Measurements from ENCODE around the gene SERINC4.

SERINC4 gene

DNA sequence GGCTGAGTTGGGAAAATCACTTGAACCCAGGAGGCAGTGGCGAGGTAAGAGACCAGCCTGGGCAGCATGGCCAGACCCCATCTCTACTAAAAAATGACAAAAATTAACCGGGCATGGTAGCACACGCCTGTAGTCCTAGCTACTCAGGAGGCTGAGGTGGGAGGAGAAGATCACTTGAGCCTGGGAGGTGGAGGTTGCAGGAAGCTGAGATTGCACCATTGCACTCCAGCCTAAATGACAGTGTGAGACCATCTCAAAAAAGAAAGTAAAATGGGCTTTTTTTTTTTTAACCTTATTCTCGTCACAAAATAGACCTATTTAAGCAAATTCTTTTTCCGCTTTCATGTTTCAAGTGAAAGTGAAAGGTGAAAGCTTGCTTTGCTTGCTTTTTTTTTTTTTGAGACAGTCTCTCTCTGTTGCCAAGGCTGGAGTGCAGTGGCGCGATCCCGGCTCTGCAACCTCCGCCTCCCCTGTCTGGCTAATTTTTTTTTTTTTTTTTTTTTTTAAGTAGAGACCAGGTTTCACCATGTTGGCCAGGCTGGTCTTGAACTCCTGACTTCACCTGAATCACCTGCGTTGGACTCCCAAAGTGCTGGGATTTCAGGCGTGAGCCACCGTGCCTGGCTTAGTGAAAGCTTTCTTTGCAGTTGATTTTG is 50.2 kb downstream of the SERINC4 start:
- peak in 3 of 4 experiments; percentile 39 to 50 (median 40) for DNase-seq

DNA sequence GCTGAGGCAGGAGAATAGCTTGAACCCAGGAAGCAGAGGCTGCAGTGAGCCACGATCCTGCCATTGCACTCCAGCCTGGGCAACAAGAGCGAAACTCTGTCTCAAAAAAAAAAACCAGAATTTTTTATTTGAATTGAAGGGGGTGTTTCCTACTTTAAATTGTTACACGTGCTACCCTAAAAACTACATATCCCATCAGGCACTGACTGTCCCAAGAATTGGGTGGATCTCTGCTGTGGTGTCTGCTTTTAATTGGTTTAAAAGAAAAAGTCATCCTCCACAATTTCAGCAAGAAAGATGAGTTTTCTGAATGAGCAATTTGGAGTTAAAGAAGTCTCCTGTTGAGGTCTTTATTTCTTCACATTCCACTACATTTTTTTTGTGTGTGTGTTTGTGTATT is 51.6 kb downstream of the SERINC4 start:
- DNase-seq: peak in 2 of 4 experiments; percentile 12 to 30

DNA sequence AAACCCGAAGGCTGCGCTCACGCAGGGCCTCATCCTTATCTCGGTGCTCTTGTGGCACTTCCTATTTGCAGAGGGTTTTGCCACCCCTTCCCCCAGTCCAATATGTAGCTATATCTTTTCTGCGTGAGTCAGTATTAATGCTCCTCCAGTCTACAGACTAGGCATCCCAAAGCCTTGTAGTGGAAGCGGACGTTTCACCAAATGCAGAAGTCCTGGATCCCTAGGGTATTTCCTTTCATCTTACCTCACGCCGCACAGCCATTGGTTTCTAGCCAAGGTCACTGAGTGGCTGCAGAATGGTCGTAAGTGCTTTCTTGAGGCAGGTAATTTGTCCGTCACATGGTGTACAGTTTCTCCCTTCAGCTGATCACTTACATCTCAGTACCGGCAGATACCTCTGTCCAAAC is 53.1 kb downstream of the SERINC4 start:
- peak; percentile 59 to 80 (median 64) for DNase-seq

DNA sequence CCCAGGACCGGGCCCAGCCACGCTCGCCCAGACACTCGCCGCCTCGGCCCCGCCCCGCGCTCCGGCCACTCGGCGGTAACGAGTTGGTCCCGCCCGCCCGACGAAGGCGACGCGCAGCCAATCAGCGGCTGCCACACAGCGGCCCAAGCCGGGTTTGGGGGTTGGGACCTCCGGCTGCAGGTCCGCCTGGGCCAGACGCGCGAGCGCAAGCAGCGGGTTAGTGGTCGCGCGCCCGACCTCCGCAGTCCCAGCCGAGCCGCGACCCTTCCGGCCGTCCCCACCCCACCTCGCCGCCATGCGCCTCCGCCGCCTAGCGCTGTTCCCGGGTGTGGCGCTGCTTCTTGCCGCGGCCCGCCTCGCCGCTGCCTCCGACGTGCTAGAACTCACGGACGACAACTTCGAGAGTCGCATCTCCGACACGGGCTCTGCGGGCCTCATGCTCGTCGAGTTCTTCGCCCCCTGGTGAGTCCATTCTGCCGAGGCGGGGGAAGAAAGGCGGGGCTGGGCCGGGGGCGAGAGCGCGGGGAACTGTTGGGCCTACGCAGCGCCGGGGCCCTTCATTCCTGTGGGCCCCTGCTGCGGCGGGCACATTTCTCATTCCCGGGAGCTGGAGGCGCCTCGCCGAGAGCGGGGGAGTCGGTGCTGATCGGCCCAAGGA is 53.6 kb downstream of the SERINC4 start, which contains the start of gene PDIA3:
Gene PDIA3 (plus strand): TSS at position 194 of the 658 bp plus-strand sequence. CDS start 102 bp downstream, at position 296.
- DNase-seq: peak; percentile 95 to 98 (median 96)
